Omental fat pad (tissue), 4 donors: ENCODE measurements around the gene APELA. TPM values are rescaled to one million over a fixed set of nuclear protein-coding genes. Genes with fewer than 3 reads are reported as not detected.

Source experiments
- ATAC-seq: fragments of 150-250 bp; one replicate; pipeline ENCODE4 v1.9.1; 2016; ENCODE audit warnings: mild to moderate bottlenecking, moderate library complexity; ENCODE audit not compliant: low FRiP score
- DNase-seq: peaks from one replicate; pipeline ENCODE4 v3.0.0-alpha.2; 2019; ENCODE audit warnings: low spot score
- total RNA-seq, 4 donors: library from RNA; depleted of rRNA; stranded (reverse); fragments of >200 nt; gene quantifications; one replicate each; pipeline ENCODE4 v1.1.0, GENCODE V29; 2016
- TF ChIP-seq, protein P1 (sequence below), 3 donors: fragments of 450-650 bp; IDR thresholded peaks; one replicate each; pipeline ENCODE4 v1.5.1; 2016 to 2017; ENCODE audit warnings: antibody characterized with exemption in 3 of 3, mild to moderate bottlenecking in 3 of 3, moderate library complexity in 2 of 3

The APELA gene, protein sequence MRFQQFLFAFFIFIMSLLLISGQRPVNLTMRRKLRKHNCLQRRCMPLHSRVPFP
- not detected for total RNA-seq

DNA sequence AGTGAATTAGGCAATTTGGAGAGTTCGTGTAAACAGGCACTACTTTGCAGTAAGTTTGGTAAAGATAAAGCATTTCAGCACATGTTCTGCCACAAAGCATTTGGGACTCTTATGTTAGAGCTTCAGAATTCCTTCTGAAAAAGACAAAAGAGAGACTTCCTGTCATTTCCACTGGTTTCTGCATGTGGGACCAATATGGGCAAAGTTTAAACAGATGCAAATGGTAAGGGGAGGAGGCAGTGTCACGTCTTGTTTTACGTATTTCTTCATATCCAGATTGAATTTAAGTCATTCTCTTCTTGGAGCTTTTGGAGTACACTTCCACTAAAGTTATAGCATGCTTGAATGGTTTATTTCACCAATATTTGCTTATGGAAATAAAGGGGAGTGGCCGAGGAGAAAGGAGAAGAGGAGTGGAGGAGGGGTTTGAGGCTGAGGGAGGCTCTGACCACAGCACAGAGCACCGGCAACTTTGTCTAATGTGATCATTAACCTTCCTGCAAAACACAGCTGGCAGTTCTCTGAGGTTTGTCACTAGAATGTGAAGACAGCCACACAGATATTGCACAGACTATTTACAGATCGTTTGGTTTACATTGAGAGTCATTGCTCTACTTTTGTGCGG, at the start of gene APELA:
Gene APELA (plus strand): TSS at position 479 of the 625 bp plus-strand sequence. CDS start 154 bp downstream, outside the sequence.
- TF ChIP-seq, protein P1, sequence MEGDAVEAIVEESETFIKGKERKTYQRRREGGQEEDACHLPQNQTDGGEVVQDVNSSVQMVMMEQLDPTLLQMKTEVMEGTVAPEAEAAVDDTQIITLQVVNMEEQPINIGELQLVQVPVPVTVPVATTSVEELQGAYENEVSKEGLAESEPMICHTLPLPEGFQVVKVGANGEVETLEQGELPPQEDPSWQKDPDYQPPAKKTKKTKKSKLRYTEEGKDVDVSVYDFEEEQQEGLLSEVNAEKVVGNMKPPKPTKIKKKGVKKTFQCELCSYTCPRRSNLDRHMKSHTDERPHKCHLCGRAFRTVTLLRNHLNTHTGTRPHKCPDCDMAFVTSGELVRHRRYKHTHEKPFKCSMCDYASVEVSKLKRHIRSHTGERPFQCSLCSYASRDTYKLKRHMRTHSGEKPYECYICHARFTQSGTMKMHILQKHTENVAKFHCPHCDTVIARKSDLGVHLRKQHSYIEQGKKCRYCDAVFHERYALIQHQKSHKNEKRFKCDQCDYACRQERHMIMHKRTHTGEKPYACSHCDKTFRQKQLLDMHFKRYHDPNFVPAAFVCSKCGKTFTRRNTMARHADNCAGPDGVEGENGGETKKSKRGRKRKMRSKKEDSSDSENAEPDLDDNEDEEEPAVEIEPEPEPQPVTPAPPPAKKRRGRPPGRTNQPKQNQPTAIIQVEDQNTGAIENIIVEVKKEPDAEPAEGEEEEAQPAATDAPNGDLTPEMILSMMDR (IDR thresholded peaks at IDR 0.05): no peak
- ATAC-seq: no peak

DNA sequence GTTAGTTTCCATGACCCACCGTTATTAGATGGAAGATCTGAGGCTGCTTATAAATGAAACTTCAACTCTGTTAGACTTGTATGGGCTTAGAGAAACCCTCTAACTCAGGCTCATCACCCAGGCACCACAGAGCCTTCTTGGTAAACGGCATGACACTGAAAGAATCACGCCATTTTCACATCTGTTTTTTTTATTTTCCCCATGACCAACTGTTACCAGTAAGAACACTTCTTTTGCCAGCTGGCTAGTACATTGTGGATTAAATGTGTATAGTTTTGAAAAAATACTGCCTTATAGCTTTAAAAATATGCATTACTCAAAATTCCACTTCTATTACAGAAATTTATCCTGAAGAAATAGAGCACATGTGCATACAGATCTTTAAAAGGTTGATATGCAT, 48.0 kb upstream of the APELA start:
- DNase-seq (no peak), ATAC-seq (no peak)
- TF ChIP-seq, protein P1 (IDR thresholded peaks at IDR 0.05): no peak

More for the DNA sequence above, at the start of gene APELA:
- DNase-seq: no peak

DNA sequence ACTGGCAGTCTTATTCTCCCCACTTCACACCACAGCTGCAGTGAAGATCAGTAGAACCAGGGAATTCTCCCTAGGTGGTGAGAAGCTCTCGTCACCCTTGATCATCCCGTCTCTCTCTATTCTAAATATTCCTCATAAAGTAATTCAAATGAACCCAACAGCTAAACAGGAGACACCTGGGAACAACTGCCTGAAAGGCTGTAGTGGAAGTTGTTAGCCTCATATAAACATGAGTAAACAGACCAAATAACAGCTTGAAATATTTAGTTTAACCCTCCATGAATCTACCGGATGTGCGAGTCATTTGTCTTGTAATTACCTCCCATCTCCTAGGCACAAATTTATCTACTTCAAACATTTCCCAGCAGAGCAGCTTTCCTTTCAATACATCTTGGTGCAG, 30.4 kb upstream of the APELA start:
- TF ChIP-seq, protein P1 (IDR thresholded peaks at IDR 0.05): no peak
- ATAC-seq (no peak), DNase-seq (no peak)

DNA sequence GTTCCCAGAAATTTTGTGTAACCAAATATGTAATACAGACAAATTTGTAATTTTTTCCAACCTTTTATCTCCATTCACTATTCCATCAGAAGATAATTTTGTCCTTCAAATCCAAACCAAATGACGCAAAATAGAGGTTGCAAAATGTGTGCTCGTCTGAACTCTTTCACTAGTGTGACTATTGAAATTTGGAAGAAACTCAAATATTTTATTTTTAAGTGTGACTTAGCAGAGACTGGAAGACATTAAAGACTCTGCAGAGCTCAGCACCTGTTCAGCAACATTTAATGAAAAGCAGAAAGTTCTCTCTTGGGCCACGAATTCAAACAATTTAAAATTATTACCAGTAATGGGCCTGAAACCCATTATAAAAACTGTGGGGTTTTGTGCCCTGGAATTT, 30.0 kb upstream of the APELA start:
- no peak for ATAC-seq
- TF ChIP-seq, protein P1 (IDR thresholded peaks at IDR 0.05): no peak

DNA sequence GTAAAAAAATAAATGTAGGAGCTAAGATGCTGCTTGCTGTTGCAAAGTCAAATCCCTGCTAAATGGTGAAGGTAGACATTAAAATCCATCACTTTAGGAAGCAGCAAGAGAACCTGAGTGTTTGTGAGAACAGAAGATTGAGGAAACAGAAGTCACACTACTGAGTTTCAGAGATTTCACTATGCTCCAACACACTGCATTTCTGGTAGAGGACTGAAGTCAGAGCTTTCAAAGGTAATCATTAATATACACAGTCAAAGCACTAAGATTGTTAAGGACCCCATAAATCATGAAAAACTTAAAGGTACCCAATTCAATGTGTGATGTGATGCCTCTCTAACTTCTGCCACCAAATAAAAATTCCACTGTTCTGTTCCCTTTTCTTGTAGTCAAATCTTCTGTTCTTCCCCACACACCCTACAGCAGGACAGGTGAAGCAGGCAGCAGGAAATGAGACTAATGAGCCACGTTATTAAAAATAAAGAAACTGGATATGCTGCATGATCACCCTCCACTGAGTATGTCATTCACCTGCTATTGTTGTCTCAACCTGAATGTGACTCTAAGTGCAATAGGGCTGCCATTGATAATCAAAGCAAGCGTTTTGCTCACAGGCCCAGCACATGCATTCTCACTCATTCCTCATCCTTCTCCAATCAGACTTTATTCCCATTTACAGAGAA, 28.9 kb upstream of the APELA start:
- TF ChIP-seq, protein P1 (IDR thresholded peaks at IDR 0.05): no peak
- DNase-seq (no peak), ATAC-seq (no peak)

More for the DNA sequence above, 30.0 kb upstream of the APELA start:
- DNase-seq: no peak

DNA sequence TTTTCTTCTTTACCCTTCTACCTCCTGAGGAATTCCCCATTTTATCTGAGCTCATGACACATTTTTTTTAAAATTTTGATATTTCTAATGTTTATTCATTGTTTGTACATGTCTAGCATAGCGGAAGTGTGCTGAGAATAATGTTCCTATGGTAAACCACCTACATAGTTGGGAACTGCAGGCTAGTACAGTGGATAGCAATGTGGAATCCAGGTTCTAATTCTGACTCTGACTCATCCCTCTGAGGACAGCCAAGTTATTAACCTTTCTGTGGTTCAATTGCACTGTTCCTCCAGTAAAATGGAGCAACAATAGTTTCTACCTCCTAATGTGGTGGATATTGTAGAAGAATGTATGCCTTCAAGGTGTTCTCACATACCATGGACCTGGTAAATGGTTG, 20.6 kb upstream of the APELA start:
- DNase-seq (no peak), ATAC-seq (no peak)
- TF ChIP-seq, protein P1 (IDR thresholded peaks at IDR 0.05): no peak
